ENCODE data around the gene CFAP46. TPM values are rescaled to one million over a fixed set of nuclear protein-coding genes. Genes with fewer than 3 reads are reported as not detected.

The CFAP46 gene
- total and polyA plus RNA-seq, 8 donors: 1.2 to 5.2 (median 3.5) TPM

DNA sequence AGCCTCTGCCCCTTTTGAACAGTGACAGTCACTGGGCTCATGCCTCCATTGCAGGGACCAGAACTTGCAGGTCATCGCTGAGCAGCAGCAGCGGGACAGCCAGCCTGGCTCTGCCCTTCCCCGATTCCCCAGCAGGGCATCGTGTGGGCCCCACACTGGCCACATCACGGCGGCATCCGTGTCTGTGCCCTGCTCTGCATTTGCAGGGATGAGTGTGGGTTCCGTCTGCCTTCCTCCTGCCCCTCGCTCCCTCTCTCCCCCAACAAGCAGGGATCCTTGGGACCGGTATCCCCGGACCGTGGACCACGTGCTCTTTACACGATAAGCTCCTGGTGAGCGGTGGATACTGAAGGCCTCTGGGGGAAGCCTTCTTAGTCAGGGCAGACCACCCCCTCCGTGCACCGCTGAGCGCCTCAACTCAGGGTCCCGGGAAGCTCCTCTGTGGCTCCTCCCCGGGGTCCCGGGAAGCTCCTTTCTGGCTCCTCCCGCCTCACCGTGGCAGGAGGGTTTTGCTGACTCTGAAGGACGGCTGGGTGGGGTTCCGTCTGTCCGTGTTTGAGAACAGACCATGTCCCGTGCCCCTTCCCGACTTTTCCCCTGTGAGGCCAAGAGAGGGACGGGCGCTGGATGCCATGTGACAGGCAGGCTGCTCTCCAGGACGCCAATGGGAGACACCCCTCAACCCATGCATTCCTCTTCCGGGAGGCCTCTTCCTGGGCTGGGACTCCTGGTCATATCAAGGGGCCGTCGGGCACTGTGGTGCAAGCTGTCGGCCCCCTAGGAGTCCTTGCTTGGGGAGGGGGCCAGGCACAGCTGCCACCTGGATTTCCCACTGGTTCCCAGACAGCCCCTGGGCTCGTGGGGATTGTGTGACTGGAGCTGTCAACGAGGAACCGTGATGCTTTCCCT is 132.9 kb downstream of the CFAP46 start:
- intact Hi-C loops (cut with DNase I): no loop called here
- Histone ChIP-seq H3K9me3 (no peaks in the 10 kb centered on the region), H3K36me3 (no peaks in the 10 kb centered on the region), H3K4me1 (no peaks in the 10 kb centered on the region), H3K27me3 (peaks cover 0 to 88% of the 10 kb centered on the region in 2 donors), H3K27ac (no peak overlapping the region), H3K4me3 (no peak overlapping the region)
- DNase-seq (peak in 1 of 4 donors; percentile 61), ATAC-seq (no peak)
- TF ChIP-seq, protein P1, sequence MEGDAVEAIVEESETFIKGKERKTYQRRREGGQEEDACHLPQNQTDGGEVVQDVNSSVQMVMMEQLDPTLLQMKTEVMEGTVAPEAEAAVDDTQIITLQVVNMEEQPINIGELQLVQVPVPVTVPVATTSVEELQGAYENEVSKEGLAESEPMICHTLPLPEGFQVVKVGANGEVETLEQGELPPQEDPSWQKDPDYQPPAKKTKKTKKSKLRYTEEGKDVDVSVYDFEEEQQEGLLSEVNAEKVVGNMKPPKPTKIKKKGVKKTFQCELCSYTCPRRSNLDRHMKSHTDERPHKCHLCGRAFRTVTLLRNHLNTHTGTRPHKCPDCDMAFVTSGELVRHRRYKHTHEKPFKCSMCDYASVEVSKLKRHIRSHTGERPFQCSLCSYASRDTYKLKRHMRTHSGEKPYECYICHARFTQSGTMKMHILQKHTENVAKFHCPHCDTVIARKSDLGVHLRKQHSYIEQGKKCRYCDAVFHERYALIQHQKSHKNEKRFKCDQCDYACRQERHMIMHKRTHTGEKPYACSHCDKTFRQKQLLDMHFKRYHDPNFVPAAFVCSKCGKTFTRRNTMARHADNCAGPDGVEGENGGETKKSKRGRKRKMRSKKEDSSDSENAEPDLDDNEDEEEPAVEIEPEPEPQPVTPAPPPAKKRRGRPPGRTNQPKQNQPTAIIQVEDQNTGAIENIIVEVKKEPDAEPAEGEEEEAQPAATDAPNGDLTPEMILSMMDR (IDR thresholded peaks at IDR 0.05): no peak

DNA sequence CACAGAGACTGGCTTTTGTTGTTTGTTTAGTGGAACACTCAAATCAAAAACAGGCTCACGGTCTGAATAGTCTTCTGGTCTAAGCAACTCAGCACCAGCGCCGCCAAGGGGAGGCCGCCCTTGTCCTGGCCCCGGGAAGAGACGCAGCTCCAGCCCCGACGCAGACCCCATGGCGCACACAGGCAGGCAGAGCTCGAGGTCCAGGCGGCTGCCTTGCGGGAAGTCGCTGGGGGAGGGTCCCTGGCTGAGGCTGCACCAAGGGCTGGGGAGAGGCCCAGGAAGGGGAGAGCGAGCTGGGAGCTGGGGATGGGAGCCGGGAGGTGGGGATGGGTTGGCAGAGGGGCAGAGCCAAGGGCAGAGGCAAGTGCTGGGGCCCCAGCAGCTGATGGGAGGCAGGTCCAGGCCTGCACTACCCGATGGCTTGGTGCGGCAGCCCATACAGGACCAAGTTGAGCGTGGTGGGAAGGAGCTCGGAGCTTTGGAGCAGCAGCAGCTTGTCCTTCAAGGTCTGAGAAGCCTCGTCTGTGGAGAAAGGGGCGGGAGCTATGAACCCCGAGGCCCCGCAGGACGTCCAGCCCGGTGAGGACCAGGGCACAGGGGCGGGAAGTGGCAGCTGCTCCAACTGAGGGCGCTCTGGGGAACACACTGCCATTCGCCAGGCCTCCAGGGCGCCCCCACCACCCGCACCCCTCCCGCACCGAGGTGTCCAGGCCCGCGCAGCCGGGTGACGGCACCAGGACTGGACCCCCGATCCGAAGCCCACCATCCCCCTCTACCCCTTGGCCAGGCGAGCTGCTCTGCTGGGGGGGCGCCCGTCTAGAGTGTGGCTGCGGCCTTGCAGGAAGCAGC is 133.8 kb downstream of the CFAP46 start:
- intact Hi-C loops (cut with DNase I): no loop called here
- DNase-seq: peak in 1 of 4 donors; percentile 76

DNA sequence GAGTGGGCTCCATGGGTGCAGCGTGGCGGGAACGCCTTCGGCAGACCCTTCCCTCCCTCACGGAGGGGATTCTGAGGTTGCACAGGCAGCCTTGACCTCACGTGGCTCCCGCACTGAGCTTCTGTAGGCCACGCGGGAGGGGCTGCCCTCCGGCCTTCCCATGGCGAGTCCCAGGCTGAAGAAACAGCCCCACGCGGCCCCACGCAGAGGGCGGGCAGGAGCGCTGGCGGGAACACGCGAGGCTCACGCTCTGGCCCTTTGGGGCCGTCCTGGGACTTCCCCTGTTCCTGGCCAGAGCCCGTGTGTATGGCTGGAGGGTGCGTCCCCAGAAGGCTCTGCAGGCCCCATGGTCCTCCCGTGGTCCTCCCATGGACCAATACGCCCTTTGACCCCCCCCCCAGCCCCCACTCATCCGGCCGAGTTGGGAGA is 134.7 kb downstream of the CFAP46 start:
- Histone ChIP-seq H3K27ac (no peak overlapping the region), H3K4me3 (no peak overlapping the region), H3K4me1 (no peaks in the 10 kb centered on the region), H3K9me3 (no peaks in the 10 kb centered on the region), H3K27me3 (peaks cover 0 to 79% of the 10 kb centered on the region in 2 donors), H3K36me3 (no peaks in the 10 kb centered on the region)
- TF ChIP-seq, protein P1 (IDR thresholded peaks at IDR 0.05): no peak
- ATAC-seq: no peak
- intact Hi-C loops (cut with DNase I): no loop called here
- peak in 1 of 4 donors; percentile 61 for DNase-seq

More for the DNA sequence above, 133.8 kb downstream of the CFAP46 start:
- Histone ChIP-seq H3K27ac (no peak overlapping the region), H3K36me3 (no peaks in the 10 kb centered on the region), H3K4me3 (no peak overlapping the region), H3K4me1 (no peaks in the 10 kb centered on the region), H3K9me3 (no peaks in the 10 kb centered on the region), H3K27me3 (peaks cover 0 to 79% of the 10 kb centered on the region in 2 donors)
- no peak for ATAC-seq
- TF ChIP-seq, protein P1 (IDR thresholded peaks at IDR 0.05): no peak

DNA sequence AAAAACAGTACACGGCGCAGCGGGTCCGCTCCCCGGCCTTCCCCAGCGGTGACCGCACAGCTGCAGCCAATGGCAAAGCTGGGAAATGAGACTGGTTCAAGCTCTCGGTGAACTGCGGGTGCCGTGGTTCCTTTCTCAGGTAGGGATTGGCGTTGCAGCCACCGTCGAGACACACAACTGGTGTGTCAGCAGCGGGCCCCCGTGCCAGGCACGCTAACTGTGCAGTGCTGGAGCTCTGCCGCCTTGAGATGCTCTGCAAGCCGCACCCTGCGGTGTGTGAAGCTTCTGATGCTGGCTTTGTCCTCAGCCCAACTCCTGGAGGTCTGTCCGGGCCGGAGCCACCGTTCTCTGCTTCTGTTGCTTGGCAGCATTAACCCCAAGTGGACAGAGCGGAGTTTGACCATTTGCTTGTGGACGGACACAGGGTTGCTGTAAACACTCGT is 135.8 kb downstream of the CFAP46 start:
- TF ChIP-seq, protein P1 (IDR thresholded peaks at IDR 0.05): no peak
- DNase-seq (peak in 1 of 4 donors; percentile 58), ATAC-seq (no peak)
- peaks cover 0 to 4% of the 10 kb centered on the region in 2 donors for H3K9me3 ChIP-seq
- peaks cover 0 to 74% of the 10 kb centered on the region in 2 donors for H3K27me3 ChIP-seq
- H3K4me1 ChIP-seq: no peaks in the 10 kb centered on the region
- H3K36me3 ChIP-seq: no peaks in the 10 kb centered on the region
- H3K27ac ChIP-seq: no peak overlapping the region
- H3K4me3 ChIP-seq: no peak overlapping the region
- intact Hi-C loops (cut with DNase I): no loop called here

Data from left lung (tissue), 10 donors.